Erythroblast (primary cell): ENCODE results near the gene CEACAM8.

Experiments used
- GATA1 ChIP-seq: IDR thresholded peaks from 2 replicates; pipeline ENCODE4 v1.6.1; 2011; ENCODE audit warnings: low read depth, mild to moderate bottlenecking, control low read depth, low read length, moderate library complexity
- POLR2A ChIP-seq: IDR thresholded peaks from 2 replicates; pipeline ENCODE4 v1.6.1; 2011; ENCODE audit warnings: mild to moderate bottlenecking, low read length

GRCh38 chr19:42571116-42571515, 23.6 kb downstream of the CEACAM8 start:
- TF ChIP-seq POLR2A (no peak), GATA1 (no peak)
